K562 (cell line): ENCODE data around the gene RNLS.

ENCODE experiments used
- ADNP ChIP-seq: fragments of 200-800 bp; sonication (Bioruptor generic); IDR thresholded peaks from 2 replicates; pipeline ENCODE4 v1.6.1; 2016; ENCODE audit warnings: missing genetic modification characterization, missing compliant biosample characterization
- ARID1B ChIP-seq: fragments of 450-650 bp; IDR thresholded peaks from 2 replicates; pipeline ENCODE4 v1.6.1; 2016; ENCODE audit warnings: antibody characterized with exemption, mild to moderate bottlenecking, inconsistent platforms
- CBX2 ChIP-seq: fragments of 200-600 bp; sonication (generic); IDR thresholded peaks from one replicate; pipeline ENCODE4 v1.6.1; 2012; ENCODE audit warnings: mild to moderate bottlenecking, low read length, inconsistent platforms; ENCODE audit not compliant: insufficient read depth, poor library complexity, severe bottlenecking
- CC2D1A ChIP-seq: fragments of 450-650 bp; IDR thresholded peaks from 2 replicates; pipeline ENCODE4 v1.6.1; 2017; ENCODE audit warnings: mild to moderate bottlenecking
- CTCF ChIP-seq, 3 experiments: IDR thresholded peaks in 2 of 3; conservative IDR thresholded peaks in 1 of 3; 2 replicates each; pipeline ENCODE4 v1.5.1; 2011 to 2012; ENCODE audit warnings: low read length in 3 of 3, mild to moderate bottlenecking in 3 of 3, control low read depth in 2 of 3, improper control_type of control experiment in 1 of 3, inconsistent platforms in 1 of 3, low read depth in 1 of 3, mixed read lengths in 1 of 3, moderate library complexity in 1 of 3; ENCODE audit not compliant: insufficient read depth in 2 of 3
- GABPA ChIP-seq: fragments of 200-800 bp; sonication (Bioruptor generic); conservative IDR thresholded peaks from 2 replicates; pipeline ENCODE4 v1.6.1; 2016; ENCODE audit warnings: low read depth, missing genetic modification characterization, missing compliant biosample characterization
- POLR2AphosphoS5 ChIP-seq: IDR thresholded peaks from 2 replicates; pipeline ENCODE4 v1.6.1; 2011; ENCODE audit warnings: mild to moderate bottlenecking, low read depth, low read length, moderate library complexity; ENCODE audit not compliant: control insufficient read depth, insufficient read depth
- ZC3H4 ChIP-seq: sonication (generic); formaldehyde crosslinking; IDR thresholded peaks from 2 replicates; pipeline ENCODE4 v1.9.0; 2021; ENCODE audit warnings: missing genetic modification reagents, borderline replicate concordance
- ZNF232 ChIP-seq: sonication (generic); formaldehyde crosslinking; IDR thresholded peaks from 2 replicates; pipeline ENCODE4 v1.8.0; 2022; ENCODE audit warnings: mild to moderate bottlenecking, missing genetic modification reagents
- TF ChIP-seq, protein P1 (sequence below), 2 experiments: fragments of 450-650 bp; formaldehyde crosslinking in 1 of 2; IDR thresholded peaks; 2 replicates each; pipeline versions ENCODE4 v1.4.0 to v1.6.1; 2014 to 2020; ENCODE audit warnings: mild to moderate bottlenecking in 2 of 2, borderline replicate concordance in 1 of 2, low read depth in 1 of 2
- TF ChIP-seq, protein P2 (sequence below): fragments of 450-650 bp; formaldehyde crosslinking; IDR thresholded peaks from 2 replicates; pipeline ENCODE4 v1.4.0; 2022; ENCODE audit warnings: missing genetic modification characterization

DNA sequence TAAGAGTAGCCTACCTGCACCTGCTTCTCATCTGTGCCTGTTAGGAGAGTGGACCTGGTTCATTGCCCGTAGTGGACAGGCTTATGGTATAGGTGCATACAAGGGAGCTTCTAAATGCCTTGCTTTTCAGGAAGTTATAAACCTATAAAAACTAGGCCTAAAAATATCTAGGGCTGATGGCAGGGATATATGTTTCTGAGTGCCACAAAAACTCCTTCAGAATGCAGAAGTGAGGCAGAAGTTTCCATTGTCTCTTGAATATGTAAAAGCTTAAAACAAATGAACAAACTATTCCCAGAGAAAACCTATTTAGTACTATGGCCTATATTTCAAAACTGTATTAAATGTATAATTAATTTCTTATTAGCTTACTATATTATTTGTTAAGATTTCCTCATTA is 91.8 kb downstream of the RNLS start:
- TF ChIP-seq CC2D1A (no peak), POLR2AphosphoS5 (no peak), CBX2 (no peak), ADNP (tag) (no peak), ZC3H4 (CRISPR knock-in tag) (no peak), CTCF (IDR thresholded peaks at IDR 0.05 in 2 of 3, conservative IDR thresholded peaks at IDR 0.05 in 1 of 3; ENCODE audit: insufficient read depth in 2 of 3, low read depth in 1 of 3, low read length in 3 of 3) (no peak), ZNF232 (no peak), ARID1B (no peak), GABPA (tag) (no peak)
- TF ChIP-seq, protein P1, sequence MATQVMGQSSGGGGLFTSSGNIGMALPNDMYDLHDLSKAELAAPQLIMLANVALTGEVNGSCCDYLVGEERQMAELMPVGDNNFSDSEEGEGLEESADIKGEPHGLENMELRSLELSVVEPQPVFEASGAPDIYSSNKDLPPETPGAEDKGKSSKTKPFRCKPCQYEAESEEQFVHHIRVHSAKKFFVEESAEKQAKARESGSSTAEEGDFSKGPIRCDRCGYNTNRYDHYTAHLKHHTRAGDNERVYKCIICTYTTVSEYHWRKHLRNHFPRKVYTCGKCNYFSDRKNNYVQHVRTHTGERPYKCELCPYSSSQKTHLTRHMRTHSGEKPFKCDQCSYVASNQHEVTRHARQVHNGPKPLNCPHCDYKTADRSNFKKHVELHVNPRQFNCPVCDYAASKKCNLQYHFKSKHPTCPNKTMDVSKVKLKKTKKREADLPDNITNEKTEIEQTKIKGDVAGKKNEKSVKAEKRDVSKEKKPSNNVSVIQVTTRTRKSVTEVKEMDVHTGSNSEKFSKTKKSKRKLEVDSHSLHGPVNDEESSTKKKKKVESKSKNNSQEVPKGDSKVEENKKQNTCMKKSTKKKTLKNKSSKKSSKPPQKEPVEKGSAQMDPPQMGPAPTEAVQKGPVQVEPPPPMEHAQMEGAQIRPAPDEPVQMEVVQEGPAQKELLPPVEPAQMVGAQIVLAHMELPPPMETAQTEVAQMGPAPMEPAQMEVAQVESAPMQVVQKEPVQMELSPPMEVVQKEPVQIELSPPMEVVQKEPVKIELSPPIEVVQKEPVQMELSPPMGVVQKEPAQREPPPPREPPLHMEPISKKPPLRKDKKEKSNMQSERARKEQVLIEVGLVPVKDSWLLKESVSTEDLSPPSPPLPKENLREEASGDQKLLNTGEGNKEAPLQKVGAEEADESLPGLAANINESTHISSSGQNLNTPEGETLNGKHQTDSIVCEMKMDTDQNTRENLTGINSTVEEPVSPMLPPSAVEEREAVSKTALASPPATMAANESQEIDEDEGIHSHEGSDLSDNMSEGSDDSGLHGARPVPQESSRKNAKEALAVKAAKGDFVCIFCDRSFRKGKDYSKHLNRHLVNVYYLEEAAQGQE (IDR thresholded peaks at IDR 0.05; ENCODE audit: borderline replicate concordance), result no peak
- TF ChIP-seq, protein P1 (CRISPR knock-in tag; IDR thresholded peaks at IDR 0.05; ENCODE audit: low read depth), result no peak
- TF ChIP-seq, protein P2, sequence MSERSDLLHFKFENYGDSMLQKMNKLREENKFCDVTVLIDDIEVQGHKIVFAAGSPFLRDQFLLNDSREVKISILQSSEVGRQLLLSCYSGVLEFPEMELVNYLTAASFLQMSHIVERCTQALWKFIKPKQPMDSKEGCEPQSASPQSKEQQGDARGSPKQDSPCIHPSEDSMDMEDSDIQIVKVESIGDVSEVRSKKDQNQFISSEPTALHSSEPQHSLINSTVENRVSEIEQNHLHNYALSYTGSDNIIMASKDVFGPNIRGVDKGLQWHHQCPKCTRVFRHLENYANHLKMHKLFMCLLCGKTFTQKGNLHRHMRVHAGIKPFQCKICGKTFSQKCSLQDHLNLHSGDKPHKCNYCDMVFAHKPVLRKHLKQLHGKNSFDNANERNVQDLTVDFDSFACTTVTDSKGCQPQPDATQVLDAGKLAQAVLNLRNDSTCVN (CRISPR knock-in tag), result no peak
